Activated CD4-positive, alpha-beta memory T cell treated with anti-CD3 and anti-CD28 coated beads for 36 hours (primary cell): Measurements from ENCODE around the gene CACNA1A. TPM values are rescaled to one million over a fixed set of nuclear protein-coding genes. Genes with fewer than 3 reads are reported as not detected.
"Not testable (repeated sequence)": the region's sequence is repeated elsewhere in the genome, so short reads cannot be mapped to it uniquely, and the experiment has no call there.

Experiments
- CTCF ChIA-PET: fragments of 350-600 bp; sonication (Branson Sonifier 250); formaldehyde crosslinking; loops from one replicate; lab custom pipeline; 2021; ENCODE audit warnings: antibody characterized with exemption, inconsistent platforms; lab: Charles Lee
- POLR2A ChIA-PET: fragments of 350-600 bp; sonication (Branson Sonifier 250); formaldehyde crosslinking; loops from one replicate; lab custom pipeline; 2021; ENCODE audit warnings: antibody characterized with exemption; lab: Charles Lee
- DNase-seq: peaks from one replicate; pipeline ENCODE4 v3.0.0-alpha.2; 2020
- H3K27ac Mint-ChIP-seq: one replicate; pipeline ENCODE4 v1.8.0; 2021; ENCODE audit warnings: mixed read lengths
- H3K27me3 Mint-ChIP-seq: one replicate; pipeline ENCODE4 v1.8.0; 2021; ENCODE audit warnings: mixed read lengths
- H3K36me3 Mint-ChIP-seq: one replicate; pipeline ENCODE4 v1.8.0; 2021; ENCODE audit warnings: mixed read lengths
- H3K4me1 Mint-ChIP-seq: one replicate; pipeline ENCODE4 v1.8.0; 2021; ENCODE audit warnings: low read depth, mixed read lengths
- H3K4me3 Mint-ChIP-seq: one replicate; pipeline ENCODE4 v1.8.0; 2021; ENCODE audit warnings: mild to moderate bottlenecking, mixed read lengths
- H3K9me3 Mint-ChIP-seq: one replicate; pipeline ENCODE4 v1.8.0; 2021; ENCODE audit warnings: mixed read lengths
- intact Hi-C: fragments of 100-400 bp; cut with micrococcal nuclease; formaldehyde crosslinking; loops from one replicate; pipeline ENCODE4 v1.15.1; 2023
- total RNA-seq, 2 experiments: library from RNA; stranded (reverse); gene quantifications; one replicate each; pipeline ENCODE4 v1.2.3, GENCODE V29; 2021

CACNA1A gene
- total RNA-seq, 2 experiments from 2014 or later = 0.46 to 0.74 TPM

DNA sequence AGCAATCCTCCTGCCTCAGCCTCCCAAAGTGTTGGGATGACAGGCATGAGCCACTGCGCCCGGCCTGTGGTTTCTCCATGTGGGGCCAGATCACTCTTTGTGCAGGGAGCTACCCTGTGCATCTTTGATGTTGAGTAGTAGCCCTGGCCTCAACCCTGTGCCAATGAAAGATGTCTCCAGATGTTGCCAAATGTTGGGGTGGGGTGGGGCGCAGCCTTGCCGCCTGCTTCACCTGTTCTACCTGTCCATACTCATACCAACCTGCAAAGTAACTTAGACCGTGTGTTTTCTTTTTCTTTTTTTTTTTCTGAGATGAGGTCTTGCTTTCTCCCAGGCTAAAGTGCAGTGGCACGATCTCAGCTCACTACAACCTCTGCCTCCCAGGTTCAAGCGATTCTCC is 335.1 kb downstream of the CACNA1A start:
- intact Hi-C loops = no loop called here
- POLR2A ChIA-PET = interaction anchor here (0.8 to 0.9 kb wide), 4 partner anchors 10 to 669 kb away, joined by 3 to 5 read pairs (median 4); no protein-coding TSS in a partner anchor

DNA sequence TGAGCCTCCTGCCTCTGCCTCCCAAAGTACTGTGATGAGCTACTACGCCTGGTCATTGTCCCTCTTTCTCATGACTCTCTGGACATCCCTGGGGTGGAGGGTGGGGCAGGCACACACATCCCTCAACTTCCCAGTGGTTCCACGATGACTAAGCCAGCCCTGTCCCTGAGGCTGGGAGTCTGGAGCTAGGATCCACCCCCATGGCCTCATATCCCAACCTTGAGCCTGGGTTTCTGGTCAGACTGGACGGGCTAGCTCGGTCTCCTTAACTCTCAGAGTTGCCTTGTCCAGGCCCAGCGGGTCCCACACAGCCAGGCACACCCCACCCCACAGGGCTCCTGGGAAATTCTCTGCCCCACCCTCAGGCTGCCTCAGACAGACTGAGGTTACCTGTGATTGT is 336.5 kb downstream of the CACNA1A start:
- H3K27ac Mint-ChIP-seq = peak overlapping the region; percentile 99
- intact Hi-C loops = loop anchor here (5.0 kb wide), 1 partner anchor 668 kb away; no protein-coding TSS in a partner anchor
- ChIA-PET POLR2A (interaction anchor here (0.6 to 9.2 kb wide), 2 partner anchors 15 to 605 kb away, joined by 4 to 167 read pairs; no protein-coding TSS in a partner anchor), CTCF (interaction anchor here (1.4 to 2.2 kb wide), 8 partner anchors 11 to 108 kb away, joined by 3 to 13 read pairs (median 5); partner anchors contain the start of genes IER2 and STX10)
- no peaks in the 10 kb centered on the region for H3K9me3 Mint-ChIP-seq
- no peaks in the 10 kb centered on the region for H3K36me3 Mint-ChIP-seq
- H3K27me3 Mint-ChIP-seq = no peaks in the 10 kb centered on the region
- peaks cover 78% of the 10 kb centered on the region for H3K4me1 Mint-ChIP-seq
- H3K4me3 Mint-ChIP-seq = no peak overlapping the region
- DNase-seq = no peak

More for the DNA sequence above, 335.1 kb downstream of the CACNA1A start:
- Mint-ChIP-seq H3K36me3 (no peaks in the 10 kb centered on the region), H3K27ac (peak overlapping the region; percentile 99), H3K4me1 (peaks cover 65% of the 10 kb centered on the region), H3K27me3 (no peaks in the 10 kb centered on the region), H3K9me3 (no peaks in the 10 kb centered on the region), H3K4me3 (peak overlapping the region; percentile 7)
- CTCF ChIA-PET = interaction anchor here (0.8 to 2.2 kb wide), 3 partner anchors 18 to 41 kb away, joined by 3 to 13 read pairs (median 3); no protein-coding TSS in a partner anchor
- no peak for DNase-seq

DNA sequence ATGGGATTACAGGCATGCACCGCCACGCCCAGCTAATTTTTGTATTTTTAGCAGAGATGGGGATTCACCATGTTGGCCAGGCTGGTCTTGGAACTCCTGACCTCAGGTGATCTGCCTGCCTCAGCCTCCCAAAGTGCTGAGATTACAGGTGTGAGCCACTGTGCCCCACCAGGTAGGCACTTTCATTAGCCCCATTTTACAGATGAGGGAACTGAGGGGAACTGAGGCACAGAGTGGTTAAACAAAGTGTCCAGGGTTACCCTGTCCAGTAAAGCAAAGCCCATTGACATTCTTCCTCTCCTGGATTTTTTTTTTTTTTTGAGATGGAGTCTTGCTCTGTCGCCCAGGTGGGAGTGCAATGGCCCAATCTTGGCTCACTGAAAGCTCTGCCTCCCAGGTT is 340.1 kb downstream of the CACNA1A start:
- intact Hi-C loops = loop anchor here (2.0 to 5.0 kb wide), 2 partner anchors 43 to 671 kb away; no protein-coding TSS in a partner anchor
- Mint-ChIP-seq H3K27ac (peak overlapping the region; percentile 99), H3K4me1 (peaks cover 73% of the 10 kb centered on the region)
- DNase-seq, H3K9me3 Mint-ChIP-seq, H3K4me3 Mint-ChIP-seq, H3K36me3 Mint-ChIP-seq, H3K27me3 Mint-ChIP-seq: not testable (repeated sequence)
- ChIA-PET CTCF (interaction anchor here (0.7 to 3.0 kb wide), 4 partner anchors 10 to 201 kb away, joined by 3 to 17 read pairs (median 4); no protein-coding TSS in a partner anchor), POLR2A (interaction anchor here (9.2 kb wide), 1 partner anchor 11 kb away, joined by 167 read pairs; no protein-coding TSS in a partner anchor)

DNA sequence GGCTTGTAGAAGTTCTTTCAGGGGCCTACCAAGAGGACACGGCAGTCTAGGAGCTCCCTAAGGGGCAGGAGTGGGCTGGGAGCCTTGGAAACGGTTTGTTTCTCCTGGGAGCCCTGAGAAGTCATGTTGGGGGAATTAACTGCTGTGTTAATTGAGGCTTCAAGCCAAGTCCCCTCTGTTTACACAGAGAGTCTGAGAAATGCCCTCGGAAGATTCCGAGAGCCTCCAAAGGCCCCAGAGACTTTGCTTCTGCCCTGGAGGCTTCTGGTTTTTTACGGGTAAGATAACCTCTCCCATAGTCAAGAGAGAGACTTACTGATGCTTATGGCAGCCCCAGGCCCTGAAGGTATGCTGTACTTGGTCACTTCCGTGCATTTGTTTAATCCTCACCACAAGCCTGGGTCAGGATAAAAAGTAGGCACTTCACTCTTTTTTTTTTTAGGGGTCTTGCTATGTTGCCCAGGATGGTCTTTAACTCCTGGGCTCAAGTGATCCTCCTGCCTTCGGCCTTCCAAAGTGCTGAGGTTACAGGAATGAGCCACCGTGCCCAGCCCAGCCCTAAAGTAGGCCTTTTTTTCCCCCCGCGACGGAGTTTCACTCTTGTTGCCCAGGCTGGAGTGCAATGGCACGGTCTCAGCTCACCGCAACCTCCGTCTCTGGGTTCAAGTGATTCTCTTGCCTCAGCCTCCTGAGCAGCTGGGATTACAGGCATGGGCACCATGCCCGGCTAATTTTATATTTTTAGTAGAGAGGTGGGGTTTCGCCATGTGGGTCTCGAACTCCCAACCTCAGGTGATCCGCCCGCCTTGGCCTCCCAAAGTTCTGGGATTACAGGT is 340.9 kb downstream of the CACNA1A start:
- no peaks in the 10 kb centered on the region for H3K9me3 Mint-ChIP-seq
- no peaks in the 10 kb centered on the region for H3K36me3 Mint-ChIP-seq
- intact Hi-C loops = loop anchor here (5.0 kb wide), 1 partner anchor 672 kb away; no protein-coding TSS in a partner anchor
- no peaks in the 10 kb centered on the region for H3K27me3 Mint-ChIP-seq
- peak overlapping the region; percentile 71 for H3K4me3 Mint-ChIP-seq
- ChIA-PET POLR2A (interaction anchor here (2.4 to 9.2 kb wide), 2 partner anchors 11 to 60 kb away, joined by 6 to 167 read pairs; no protein-coding TSS in a partner anchor), CTCF (interaction anchor here (1.0 to 3.0 kb wide), 3 partner anchors 10 to 200 kb away, joined by 3 to 17 read pairs (median 4); no protein-coding TSS in a partner anchor)
- no peak for DNase-seq
- H3K4me1 Mint-ChIP-seq = peaks cover 71% of the 10 kb centered on the region
- peak overlapping the region; percentile 99 for H3K27ac Mint-ChIP-seq

DNA sequence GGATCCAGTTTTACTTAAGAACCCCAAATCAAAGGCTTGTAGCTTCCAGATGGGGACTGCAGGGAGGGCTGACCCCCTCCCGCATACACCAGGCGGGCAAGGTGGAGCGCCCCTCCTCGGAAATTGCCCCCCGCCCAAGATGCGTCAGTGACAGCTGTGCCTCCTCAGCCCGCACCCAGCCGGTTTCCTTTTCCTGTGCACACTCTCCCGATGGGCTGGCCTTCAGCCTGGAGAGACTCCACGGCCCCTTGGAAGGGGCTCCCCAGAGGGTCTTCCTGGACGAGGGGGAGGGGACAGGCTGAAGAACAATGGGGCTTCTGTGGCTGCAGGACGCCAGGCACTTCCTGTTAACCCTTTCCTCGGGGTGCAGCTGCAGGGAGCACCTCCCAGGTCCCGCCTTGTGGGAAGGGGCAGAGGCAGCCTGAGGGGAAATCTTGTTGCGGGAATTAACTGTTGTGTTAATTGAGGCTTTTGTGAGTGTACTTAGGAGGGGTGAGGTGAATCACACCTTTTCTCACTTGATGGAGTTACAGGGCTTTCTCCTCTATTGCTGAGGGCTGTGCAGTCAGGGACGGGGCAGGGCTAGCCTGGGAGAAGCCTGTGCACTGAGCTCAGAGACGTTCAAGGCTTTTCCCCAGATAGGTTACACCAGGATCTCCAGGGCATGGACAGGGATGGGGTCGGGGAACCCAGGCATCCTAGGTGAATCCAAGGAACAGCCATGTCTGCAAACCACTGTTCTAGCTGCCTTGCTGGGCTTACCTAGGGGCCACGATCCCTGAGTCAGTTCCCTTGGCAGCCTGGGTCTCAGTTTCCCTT is 341.7 kb downstream of the CACNA1A start:
- intact Hi-C loops = loop anchor here (5.0 kb wide), 1 partner anchor 673 kb away; no protein-coding TSS in a partner anchor
- peak; percentile 69 for DNase-seq
- peaks cover 68% of the 10 kb centered on the region for H3K4me1 Mint-ChIP-seq
- H3K36me3 Mint-ChIP-seq = no peaks in the 10 kb centered on the region
- ChIA-PET POLR2A (interaction anchor here (0.5 to 9.2 kb wide), 6 partner anchors 9 to 609 kb away, joined by 4 to 167 read pairs (median 6); partner anchors contain the start of gene NACC1), CTCF (interaction anchor here (0.8 to 3.0 kb wide), 5 partner anchors 9 to 30 kb away, joined by 4 to 17 read pairs (median 8); partner anchors contain the start of genes IER2 and STX10)
- peak overlapping the region; percentile 99 for H3K27ac Mint-ChIP-seq
- H3K9me3 Mint-ChIP-seq = no peaks in the 10 kb centered on the region
- no peaks in the 10 kb centered on the region for H3K27me3 Mint-ChIP-seq
- peak overlapping the region; percentile 71 for H3K4me3 Mint-ChIP-seq

DNA sequence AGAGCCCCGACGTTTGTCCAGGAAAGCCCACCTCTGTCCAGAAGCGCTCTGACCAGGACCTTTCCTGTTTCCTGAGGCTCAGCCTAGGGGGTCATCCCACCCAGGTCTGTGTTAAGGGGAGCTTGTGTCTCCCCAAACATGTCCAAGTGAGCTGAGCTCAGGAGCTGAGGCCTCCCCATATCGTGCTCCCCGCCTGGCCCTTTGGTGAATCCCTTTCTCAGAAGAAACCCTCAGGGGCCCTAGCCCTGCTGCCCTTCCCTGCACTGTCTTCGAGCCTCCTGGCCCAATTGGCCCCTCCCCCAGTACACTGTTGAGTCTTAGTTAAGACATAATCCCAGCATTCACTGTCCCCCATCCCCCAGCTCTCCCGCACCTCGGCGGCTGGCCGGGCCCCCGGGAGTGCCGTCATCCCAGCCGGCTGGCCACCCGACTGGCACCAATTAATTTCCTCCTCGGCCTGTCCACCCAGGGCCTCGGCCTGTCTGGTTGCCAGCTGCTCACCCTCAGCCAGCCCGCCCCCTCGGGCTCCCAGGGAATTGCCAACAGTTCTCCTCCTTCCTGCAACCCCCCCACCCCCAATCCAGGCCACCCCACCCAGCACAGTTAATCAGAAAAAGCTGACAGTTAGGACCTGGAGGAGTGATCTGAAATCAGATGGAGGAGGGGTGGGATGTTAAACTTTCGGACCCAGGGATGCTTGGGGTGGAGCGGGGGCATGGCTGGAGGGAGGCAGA is 342.5 kb downstream of the CACNA1A start:
- Mint-ChIP-seq H3K27me3 (no peaks in the 10 kb centered on the region), H3K36me3 (no peaks in the 10 kb centered on the region), H3K9me3 (no peaks in the 10 kb centered on the region), H3K4me1 (peaks cover 60% of the 10 kb centered on the region), H3K4me3 (peak overlapping the region; percentile 71), H3K27ac (peak overlapping the region; percentile 99)
- peak; percentile 77 for DNase-seq
- POLR2A ChIA-PET = interaction anchor here (0.5 to 9.2 kb wide), 7 partner anchors 9 to 610 kb away, joined by 3 to 167 read pairs (median 6); partner anchors contain the start of genes IER2 and NACC1
- intact Hi-C loops = loop anchor here (1.0 kb wide), 1 partner anchor 8 kb away; no protein-coding TSS in a partner anchor
- CTCF ChIA-PET = interaction anchor here (0.8 to 3.0 kb wide), 6 partner anchors 9 to 99 kb away, joined by 4 to 17 read pairs (median 8); partner anchors contain the start of genes IER2 and STX10

DNA sequence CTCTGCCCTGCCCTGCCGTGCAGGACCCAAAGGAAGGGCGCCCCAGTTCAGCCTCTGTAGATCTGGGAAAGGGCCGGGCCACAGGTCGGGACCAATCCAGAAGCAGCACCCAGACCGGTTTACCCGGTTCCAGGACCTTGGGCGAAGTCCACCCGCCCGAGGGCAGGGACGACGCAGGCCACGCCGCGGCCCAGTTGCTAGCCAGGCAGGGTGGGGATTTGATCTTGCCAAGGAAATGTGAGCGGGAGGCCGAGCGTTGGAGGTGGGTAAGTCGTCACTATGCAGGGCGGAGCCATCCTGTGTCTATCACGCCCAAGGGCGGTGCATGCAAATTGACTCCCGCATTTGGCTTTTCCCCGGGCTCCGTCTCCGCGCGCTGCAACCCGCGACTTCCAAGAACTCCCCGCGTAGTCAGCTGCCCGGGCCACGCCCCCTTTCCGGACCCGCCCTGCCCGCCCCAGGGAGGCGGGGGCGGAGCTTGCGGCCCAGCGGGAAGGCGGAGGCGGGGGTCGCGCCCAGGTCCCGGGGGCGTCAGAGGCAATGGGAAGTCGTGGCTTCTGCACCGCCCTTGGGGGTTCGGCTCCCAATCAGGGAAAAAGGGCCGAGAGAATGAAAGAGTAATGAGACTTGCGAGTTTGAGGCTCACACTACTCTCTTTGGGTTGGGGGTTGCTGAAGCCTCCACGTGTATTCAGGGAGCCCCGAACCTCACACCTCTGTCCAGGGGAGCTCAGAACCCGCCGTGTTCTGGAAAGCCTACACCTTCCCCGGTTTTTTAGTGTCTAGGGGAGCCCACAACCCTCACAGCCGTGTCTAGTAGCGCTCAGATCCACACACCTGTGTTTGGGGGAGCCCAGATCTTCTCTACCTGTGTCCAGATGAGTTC is 343.3 kb downstream of the CACNA1A start:
- peaks cover 62% of the 10 kb centered on the region for H3K4me1 Mint-ChIP-seq
- peak overlapping the region; percentile 87 for H3K4me3 Mint-ChIP-seq
- DNase-seq = peak; percentile 96
- POLR2A ChIA-PET = interaction anchor here (1.1 to 9.2 kb wide), 6 partner anchors 8 to 58 kb away, joined by 3 to 167 read pairs (median 6); partner anchors contain the start of gene IER2
- H3K9me3 Mint-ChIP-seq = no peaks in the 10 kb centered on the region
- intact Hi-C loops = loop anchor here (1.0 kb wide), 1 partner anchor 8 kb away; no protein-coding TSS in a partner anchor
- peak overlapping the region; percentile 99 for H3K27ac Mint-ChIP-seq
- CTCF ChIA-PET = interaction anchor here (0.6 to 3.0 kb wide), 6 partner anchors 8 to 100 kb away, joined by 3 to 17 read pairs (median 8); partner anchors contain the start of genes IER2 and STX10
- no peaks in the 10 kb centered on the region for H3K36me3 Mint-ChIP-seq
- no peaks in the 10 kb centered on the region for H3K27me3 Mint-ChIP-seq

DNA sequence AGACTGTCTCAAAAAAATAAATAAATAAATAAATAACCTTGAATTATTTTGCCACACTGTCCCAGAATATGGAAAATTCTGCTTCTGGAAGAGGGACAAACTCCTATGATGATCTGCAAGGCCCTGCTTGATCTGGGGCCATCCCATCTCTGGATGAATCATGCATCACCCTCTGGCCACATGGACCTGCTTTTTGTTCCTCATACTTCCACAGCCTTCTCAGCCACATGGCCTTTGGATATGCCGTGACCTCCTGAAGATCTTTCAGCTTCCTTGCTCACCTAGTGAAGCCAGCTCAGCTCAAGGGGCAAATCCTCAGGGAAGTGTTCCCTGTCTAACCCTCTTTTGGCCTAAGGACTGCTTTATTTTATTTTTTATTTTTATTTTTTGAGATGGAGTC is 345.7 kb downstream of the CACNA1A start:
- H3K4me3 Mint-ChIP-seq = no peak overlapping the region

DNA sequence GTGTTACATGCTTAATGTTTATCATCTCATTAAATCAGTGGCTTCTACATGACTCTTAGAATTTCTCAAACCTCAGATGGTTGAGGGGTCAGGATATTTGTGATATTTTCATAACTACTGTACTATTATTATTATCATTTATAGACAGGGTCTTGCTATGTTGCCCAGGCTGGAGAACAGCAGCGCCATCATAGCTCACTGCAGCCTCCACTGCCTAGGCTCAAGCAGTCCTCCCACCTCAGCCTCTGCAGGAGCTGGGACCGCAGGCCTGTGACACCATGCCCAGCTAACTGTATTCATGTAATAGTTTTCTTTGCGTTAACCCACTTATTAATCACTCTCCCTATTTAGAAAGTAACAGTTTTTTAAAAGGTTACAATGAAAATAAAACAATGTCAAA is 346.6 kb downstream of the CACNA1A start:
- H3K27me3 Mint-ChIP-seq = no peaks in the 10 kb centered on the region
- H3K4me3 Mint-ChIP-seq = no peak overlapping the region
- peaks cover 56% of the 10 kb centered on the region for H3K4me1 Mint-ChIP-seq
- H3K27ac Mint-ChIP-seq = peak overlapping the region; percentile 42
- H3K9me3 Mint-ChIP-seq = no peaks in the 10 kb centered on the region
- no peak for DNase-seq
- POLR2A ChIA-PET = no interaction called here
- intact Hi-C loops = no loop called here
- H3K36me3 Mint-ChIP-seq = peaks cover 9% of the 10 kb centered on the region
- CTCF ChIA-PET = no interaction called here

More for the DNA sequence above, 345.7 kb downstream of the CACNA1A start:
- H3K4me1 Mint-ChIP-seq = peaks cover 60% of the 10 kb centered on the region
- intact Hi-C loops = no loop called here
- H3K27ac Mint-ChIP-seq = peak overlapping the region; percentile 74
- peaks cover 3% of the 10 kb centered on the region for H3K36me3 Mint-ChIP-seq
- ChIA-PET POLR2A (no interaction called here), CTCF (interaction anchor here (0.8 to 1.7 kb wide), 2 partner anchors 34 to 87 kb away, joined by 3 to 6 read pairs; no protein-coding TSS in a partner anchor)
- DNase-seq = no peak
- no peaks in the 10 kb centered on the region for H3K9me3 Mint-ChIP-seq
- no peaks in the 10 kb centered on the region for H3K27me3 Mint-ChIP-seq
